Neural crest cell (in vitro differentiated cells): ENCODE results near the gene SP3. TPM values are rescaled to one million over a fixed set of nuclear protein-coding genes. Genes with fewer than 3 reads are reported as not detected.

Experiments used
- DNase-seq: peaks from one replicate; pipeline ENCODE4 v3.0.0; 2021; ENCODE audit warnings: low read depth, mixed read lengths, low spot score
- H3K27ac Mint-ChIP-seq: one replicate; pipeline ENCODE4 v1.8.0; 2021; ENCODE audit warnings: mild to moderate bottlenecking, mixed read lengths; ENCODE audit not compliant: unreplicated experiment
- H3K27me3 Mint-ChIP-seq: 2 replicates; pipeline ENCODE4 v1.8.0; 2021; ENCODE audit warnings: low read depth, mild to moderate bottlenecking, mixed read lengths
- H3K36me3 Mint-ChIP-seq: 2 replicates; pipeline ENCODE4 v1.8.0; 2021; ENCODE audit warnings: low read depth, mild to moderate bottlenecking, mixed read lengths
- H3K4me1 Mint-ChIP-seq: 2 replicates; pipeline ENCODE4 v1.8.0; 2021; ENCODE audit warnings: mixed read lengths
- H3K4me3 Mint-ChIP-seq: one replicate; pipeline ENCODE4 v1.8.0; 2021; ENCODE audit warnings: mild to moderate bottlenecking, mixed read lengths
- H3K9me3 Mint-ChIP-seq: 2 replicates; pipeline ENCODE4 v1.8.0; 2021; ENCODE audit warnings: mixed read lengths
- total RNA-seq: library from RNA; stranded (reverse); gene quantifications from 2 replicates; pipeline ENCODE4 v1.2.1, GENCODE V29; 2021
- TF ChIP-seq, protein P1 (sequence below): fragments of 200-600 bp; sonication (generic); conservative IDR thresholded peaks from 2 replicates; pipeline ENCODE4 v1.5.0; 2021; ENCODE audit warnings: antibody characterized with exemption, mild to moderate bottlenecking

SP3 gene
- total RNA-seq, 1 donor from 2014 or later, result 105 TPM

DNA sequence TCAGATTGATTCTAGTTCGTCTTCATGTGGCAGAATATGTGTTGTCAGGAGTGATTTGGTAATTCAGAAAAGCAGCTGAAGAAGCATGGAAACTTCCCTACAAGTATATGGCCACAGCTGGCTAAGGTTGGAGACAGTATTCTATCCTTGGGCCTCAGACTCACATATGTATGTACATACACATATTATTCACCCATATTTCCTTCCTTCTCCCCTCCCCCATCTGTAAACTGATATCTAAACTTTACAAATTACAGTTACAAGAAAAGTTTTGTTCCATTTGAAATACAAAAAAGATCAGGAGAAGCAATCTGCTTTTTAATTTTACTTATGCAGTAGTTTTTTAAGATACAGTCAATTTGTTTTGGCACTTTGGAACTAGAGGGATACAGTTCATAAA, 3.1 kb downstream of the SP3 start:
- Mint-ChIP-seq H3K4me1 (peaks cover 56% of the 10 kb centered on the region), H3K36me3 (peaks cover 24% of the 10 kb centered on the region), H3K9me3 (no peaks in the 10 kb centered on the region), H3K4me3 (peak overlapping the region; percentile 100), H3K27me3 (peaks cover 5% of the 10 kb centered on the region), H3K27ac (no peak overlapping the region)
- no peak for DNase-seq
- TF ChIP-seq, protein P1, sequence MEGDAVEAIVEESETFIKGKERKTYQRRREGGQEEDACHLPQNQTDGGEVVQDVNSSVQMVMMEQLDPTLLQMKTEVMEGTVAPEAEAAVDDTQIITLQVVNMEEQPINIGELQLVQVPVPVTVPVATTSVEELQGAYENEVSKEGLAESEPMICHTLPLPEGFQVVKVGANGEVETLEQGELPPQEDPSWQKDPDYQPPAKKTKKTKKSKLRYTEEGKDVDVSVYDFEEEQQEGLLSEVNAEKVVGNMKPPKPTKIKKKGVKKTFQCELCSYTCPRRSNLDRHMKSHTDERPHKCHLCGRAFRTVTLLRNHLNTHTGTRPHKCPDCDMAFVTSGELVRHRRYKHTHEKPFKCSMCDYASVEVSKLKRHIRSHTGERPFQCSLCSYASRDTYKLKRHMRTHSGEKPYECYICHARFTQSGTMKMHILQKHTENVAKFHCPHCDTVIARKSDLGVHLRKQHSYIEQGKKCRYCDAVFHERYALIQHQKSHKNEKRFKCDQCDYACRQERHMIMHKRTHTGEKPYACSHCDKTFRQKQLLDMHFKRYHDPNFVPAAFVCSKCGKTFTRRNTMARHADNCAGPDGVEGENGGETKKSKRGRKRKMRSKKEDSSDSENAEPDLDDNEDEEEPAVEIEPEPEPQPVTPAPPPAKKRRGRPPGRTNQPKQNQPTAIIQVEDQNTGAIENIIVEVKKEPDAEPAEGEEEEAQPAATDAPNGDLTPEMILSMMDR, result no peak

DNA sequence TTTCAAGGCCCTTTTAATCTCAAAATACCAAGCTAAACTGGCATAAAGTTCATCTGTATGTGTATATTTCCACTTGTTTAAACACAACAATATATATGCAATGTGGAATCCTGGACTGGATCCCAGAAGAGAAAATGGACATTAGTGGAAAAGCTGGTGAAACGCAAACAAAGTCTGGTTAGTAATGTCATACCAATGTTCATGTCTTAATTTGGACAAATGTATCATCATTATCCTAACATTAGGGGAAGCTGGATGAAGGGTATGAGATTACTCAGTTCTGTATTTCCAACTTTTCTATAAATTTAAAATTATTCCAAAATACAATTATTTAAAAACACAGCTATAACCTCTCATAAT, 3.8 kb downstream of the SP3 start:
- peaks cover 24% of the 10 kb centered on the region for H3K36me3 Mint-ChIP-seq
- no peak overlapping the region for H3K27ac Mint-ChIP-seq

DNA sequence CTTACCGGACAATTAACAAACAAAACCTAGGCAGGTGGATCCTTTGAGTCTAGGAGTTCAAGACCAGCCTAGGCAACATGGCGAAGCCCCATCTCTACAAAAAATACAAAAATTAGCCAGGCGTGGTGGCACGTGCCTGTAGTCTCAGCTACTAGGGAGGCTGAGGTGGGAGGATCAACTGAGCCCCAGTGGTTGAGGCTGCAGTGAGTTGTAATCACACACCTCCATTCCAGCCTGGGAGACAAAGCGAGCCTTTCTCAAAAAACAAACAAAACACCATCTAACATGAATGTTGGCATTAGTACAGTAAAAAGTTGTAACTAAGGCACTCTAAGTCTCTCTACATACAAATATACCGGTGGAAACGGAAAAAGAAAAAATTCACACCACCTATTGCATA, 5.3 kb downstream of the SP3 start:
- Mint-ChIP-seq H3K27me3 (no peaks in the 10 kb centered on the region), H3K27ac (no peak overlapping the region), H3K9me3 (no peaks in the 10 kb centered on the region), H3K36me3 (peaks cover 33% of the 10 kb centered on the region), H3K4me1 (peaks cover 47% of the 10 kb centered on the region), H3K4me3 (peak overlapping the region; percentile 79)
- TF ChIP-seq, protein P1, result no peak
- DNase-seq, result no peak

More for the DNA sequence above, 3.8 kb downstream of the SP3 start:
- no peak for DNase-seq
- TF ChIP-seq, protein P1, result no peak
- Mint-ChIP-seq H3K27me3 (peaks cover 5% of the 10 kb centered on the region), H3K9me3 (no peaks in the 10 kb centered on the region), H3K4me3 (peak overlapping the region; percentile 100), H3K4me1 (peaks cover 54% of the 10 kb centered on the region)

DNA sequence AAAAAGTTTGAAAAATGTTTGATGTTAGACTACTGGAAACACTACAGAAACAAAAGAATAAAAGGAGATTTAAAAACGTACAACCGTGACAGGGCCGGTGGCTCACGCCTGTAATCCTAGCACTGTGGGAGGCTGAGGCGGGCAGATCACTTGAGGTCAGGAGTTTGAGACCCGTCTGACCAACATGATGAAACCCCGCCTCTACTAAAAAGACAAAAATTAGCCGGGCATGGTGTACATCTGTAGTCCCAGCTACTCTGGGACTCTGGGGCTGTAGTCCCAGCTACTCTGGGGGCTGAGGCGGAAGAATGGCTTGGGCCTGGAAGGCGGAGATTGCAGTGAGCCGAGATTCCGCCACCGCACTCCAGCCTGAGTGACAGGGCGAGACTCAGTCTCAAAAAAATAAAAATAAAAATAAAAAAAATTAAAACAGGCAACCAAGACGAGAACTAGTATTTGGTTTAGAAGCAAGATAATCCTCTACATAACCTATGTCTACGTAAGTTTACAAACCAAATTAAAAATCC, 5.8 kb downstream of the SP3 start:
- Mint-ChIP-seq H3K27me3 (no peaks in the 10 kb centered on the region), H3K4me3 (peak overlapping the region; percentile 79), H3K9me3 (no peaks in the 10 kb centered on the region), H3K36me3 (peaks cover 33% of the 10 kb centered on the region), H3K4me1 (peaks cover 47% of the 10 kb centered on the region), H3K27ac (no peak overlapping the region)
- no peak for DNase-seq
- TF ChIP-seq, protein P1, result no peak

DNA sequence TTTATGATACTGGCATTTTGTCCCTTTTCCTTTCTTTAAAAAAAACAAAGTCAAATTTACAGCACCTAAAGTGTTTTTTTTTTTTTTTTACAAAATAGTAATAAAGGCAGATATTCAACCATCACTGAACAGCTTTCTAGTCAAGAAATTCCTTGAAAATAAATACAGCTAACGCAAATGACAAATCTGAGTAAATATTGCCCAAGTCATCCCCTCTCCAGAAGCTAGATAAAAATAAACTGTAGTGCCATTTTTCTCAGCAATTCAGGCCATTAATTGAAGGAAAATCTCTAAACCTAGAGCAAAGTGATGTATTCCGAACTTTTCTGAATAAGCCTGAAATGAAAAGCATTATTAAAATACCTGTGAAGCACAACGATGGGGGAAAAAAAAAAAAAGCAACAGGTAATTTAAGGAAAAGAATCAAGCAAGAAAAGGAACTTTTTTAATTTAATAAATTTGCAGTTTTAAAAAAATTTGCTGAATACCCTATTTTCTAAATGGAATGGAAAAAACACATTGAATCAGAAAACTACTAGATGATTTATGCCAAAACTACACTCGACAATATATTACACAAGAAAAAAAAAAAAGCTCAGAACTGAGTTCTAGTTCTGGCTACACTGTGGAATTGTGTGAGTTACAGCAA, 6.9 kb downstream of the SP3 start:
- TF ChIP-seq, protein P1, result no peak
- Mint-ChIP-seq H3K4me1 (peaks cover 47% of the 10 kb centered on the region), H3K27ac (no peak overlapping the region), H3K4me3 (peak overlapping the region; percentile 22), H3K27me3 (no peaks in the 10 kb centered on the region), H3K9me3 (no peaks in the 10 kb centered on the region), H3K36me3 (peaks cover 39% of the 10 kb centered on the region)
- no peak for DNase-seq
